Thyroid gland (tissue), 4 donors: Measurements from ENCODE around the gene C10orf90. TPM values are rescaled to one million over a fixed set of nuclear protein-coding genes. Genes with fewer than 3 reads are reported as not detected.

Source experiments
- DNase-seq, 2 donors: peaks; one replicate each; pipeline ENCODE4 v3.0.0-alpha.2; 2019
- H3K27ac ChIP-seq, 3 donors: fragments of 200-600 bp; sonication (generic); 1 replicate in 2 of 3; 2 replicates in 1 of 3; pipeline ENCODE4 v1.5.1; 2016 to 2019; ENCODE audit warnings: mild to moderate bottlenecking in 1 of 3, moderate library complexity in 1 of 3
- H3K27me3 ChIP-seq: fragments of 200-600 bp; sonication (generic); one replicate; pipeline ENCODE4 v1.5.1; 2019
- H3K36me3 ChIP-seq, 2 donors: fragments of 200-600 bp; sonication (generic); one replicate each; pipeline ENCODE4 v1.5.1; 2016 to 2019
- H3K4me1 ChIP-seq, 2 donors: fragments of 200-600 bp; sonication (generic); one replicate each; pipeline ENCODE4 v1.5.1; 2017 to 2019
- H3K4me3 ChIP-seq, 3 donors: fragments of 200-600 bp; sonication (generic); replicated peaks in 1 of 3; 1 replicate in 2 of 3; 2 replicates in 1 of 3; pipeline ENCODE4 v1.5.1; 2016; ENCODE audit warnings: mild to moderate bottlenecking in 1 of 3
- H3K9me3 ChIP-seq: fragments of 200-600 bp; sonication (generic); one replicate; pipeline ENCODE4 v1.5.1; 2017
- CTCF ChIP-seq, 6 experiments: fragments of 200-600 bp in 3 of 6; fragments of 450-650 bp in 3 of 6; sonication (generic) in 3 of 6; IDR thresholded peaks; one replicate each; pipeline ENCODE4 v1.5.1; 2016 to 2019; ENCODE audit warnings: antibody characterized with exemption in 6 of 6, mild to moderate bottlenecking in 2 of 6, inconsistent platforms in 1 of 6, moderate library complexity in 1 of 6
- POLR2A ChIP-seq, 2 donors: fragments of 450-650 bp; IDR thresholded peaks; one replicate each; pipeline ENCODE4 v1.6.1; 2017; ENCODE audit warnings: antibody characterized with exemption in 2 of 2, mild to moderate bottlenecking in 2 of 2, moderate library complexity in 1 of 2
- WGBS, 2 donors: methylation state at CpG; one replicate each; pipeline ENCODE4 v1.1.5; 2017; 5-methylcytosine and 5-hydroxymethylcytosine counted together
- intact Hi-C: fragments of 100-400 bp; cut with DNase I; formaldehyde crosslinking; loops from one replicate; pipeline ENCODE4 v1.15.1; 2023
- total RNA-seq, 4 donors: library from RNA; depleted of rRNA; stranded (reverse); fragments of >200 nt; gene quantifications; one replicate each; pipeline ENCODE4 v1.2.3, GENCODE V29; 2016

Gene C10orf90
- total RNA-seq, 4 donors from 2014 or later: 0.45 to 5.1 (median 2.0) TPM

DNA sequence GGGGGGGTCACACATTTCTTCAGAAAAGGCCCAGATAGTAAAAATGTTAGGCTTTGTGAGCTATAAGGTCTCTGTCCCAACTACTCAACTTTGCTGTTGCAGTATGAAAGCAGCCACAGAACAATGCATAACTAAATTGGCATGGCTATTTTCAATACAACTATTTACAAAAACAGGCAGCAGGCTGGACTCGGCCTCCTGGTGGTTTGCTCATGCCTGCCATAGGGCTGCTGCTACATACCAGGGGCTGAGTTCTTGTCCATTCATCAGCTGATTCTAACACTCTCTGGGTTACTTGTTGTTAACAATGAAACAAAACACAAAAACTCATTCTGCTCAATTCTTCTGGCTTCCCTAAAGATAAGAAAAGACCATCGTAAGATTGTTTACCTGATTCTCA, 172.8 kb downstream of the C10orf90 start:
- no peak for DNase-seq
- no peak overlapping the region for H3K27ac ChIP-seq
- WGBS, 2 donors: 86 to 92% methylated on average over 2 of the region's 2 CpGs
- H3K36me3 ChIP-seq: no peaks in the 10 kb centered on the region
- no peaks in the 10 kb centered on the region for H3K27me3 ChIP-seq
- intact Hi-C loops: no loop called here
- no peaks in the 10 kb centered on the region for H3K9me3 ChIP-seq
- no peaks in the 10 kb centered on the region for H3K4me1 ChIP-seq
- no peak overlapping the region for H3K4me3 ChIP-seq
- TF ChIP-seq POLR2A (IDR thresholded peaks at IDR 0.05) (no peak), CTCF (IDR thresholded peaks at IDR 0.05) (no peak)

DNA sequence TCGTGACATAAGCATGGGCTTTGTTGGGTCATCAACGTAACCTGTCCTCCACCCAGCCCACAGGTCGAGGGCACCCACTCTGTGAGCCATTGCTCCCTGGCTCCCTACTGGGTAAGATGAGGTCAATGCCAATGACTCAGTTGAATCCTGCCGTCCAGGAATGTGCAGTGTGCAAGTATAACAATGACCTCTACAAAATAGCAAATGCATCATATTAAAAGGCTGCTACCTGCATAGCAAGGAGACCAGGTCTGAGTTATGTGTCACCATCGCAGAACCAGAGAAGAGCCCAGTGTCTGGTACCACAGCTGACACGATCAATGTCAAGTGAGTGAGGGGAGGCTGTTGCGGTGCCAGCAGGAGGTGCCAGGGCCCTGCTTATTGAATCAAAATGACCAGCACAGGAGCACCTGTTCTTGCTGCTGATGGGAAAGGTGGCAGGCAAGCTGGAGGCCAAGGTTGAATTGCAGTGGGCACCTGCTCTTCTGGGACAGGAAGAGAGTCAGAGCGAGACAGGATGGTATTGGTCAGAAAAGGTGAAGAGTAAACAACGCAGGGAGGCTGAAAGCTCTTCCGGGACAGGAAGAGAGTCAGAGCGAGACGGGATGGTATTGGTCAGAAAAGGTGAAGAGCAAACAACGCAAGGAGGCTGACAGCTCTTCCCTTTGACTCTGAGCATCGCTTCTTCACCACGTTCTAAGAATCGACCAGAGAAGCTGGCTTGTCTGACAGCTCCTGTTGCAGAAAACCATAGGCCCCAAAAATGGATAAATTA, 173.5 kb downstream of the C10orf90 start:
- DNase-seq: no peak
- TF ChIP-seq CTCF (IDR thresholded peaks at IDR 0.05) (no peak), POLR2A (IDR thresholded peaks at IDR 0.05) (no peak)
- Histone ChIP-seq H3K36me3 (no peaks in the 10 kb centered on the region), H3K4me1 (no peaks in the 10 kb centered on the region), H3K4me3 (no peak overlapping the region), H3K9me3 (no peaks in the 10 kb centered on the region), H3K27me3 (no peaks in the 10 kb centered on the region), H3K27ac (no peak overlapping the region)
- intact Hi-C loops: no loop called here
- WGBS, 2 donors: 87 to 90% methylated on average over 16 of the region's 16 CpGs

DNA sequence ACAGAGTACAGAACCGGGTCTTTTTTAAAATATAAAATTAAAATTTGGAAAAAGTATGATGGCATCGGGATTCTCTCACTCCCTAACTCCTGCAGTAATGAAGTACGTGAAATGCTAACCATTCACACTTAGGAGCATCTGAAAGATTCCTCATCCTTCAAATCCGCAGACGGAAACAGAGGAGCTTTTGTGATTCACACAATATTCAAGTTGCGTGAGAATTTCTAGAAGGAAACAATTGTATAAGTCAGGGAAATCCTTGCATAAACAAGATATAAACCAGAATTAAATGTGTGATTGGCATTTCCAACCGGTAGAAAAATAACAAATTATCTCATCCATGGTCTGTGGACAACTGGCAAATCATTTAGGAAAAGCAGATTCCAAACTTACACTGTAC, 179.0 kb downstream of the C10orf90 start:
- 69 to 76% methylated on average over 7 of the region's 7 CpGs for WGBS, 2 donors
- Histone ChIP-seq H3K4me1 (no peaks in the 10 kb centered on the region), H3K27me3 (no peaks in the 10 kb centered on the region), H3K27ac (no peak overlapping the region), H3K9me3 (no peaks in the 10 kb centered on the region), H3K36me3 (no peaks in the 10 kb centered on the region), H3K4me3 (no peak overlapping the region)
- DNase-seq: no peak
- intact Hi-C loops: no loop called here
- TF ChIP-seq POLR2A (IDR thresholded peaks at IDR 0.05) (no peak), CTCF (IDR thresholded peaks at IDR 0.05) (no peak)

GRCh38 chr10:126481181-126481580, 189.3 kb downstream of the C10orf90 start:
- no peak overlapping the region for H3K27ac ChIP-seq
- no peaks in the 10 kb centered on the region for H3K9me3 ChIP-seq
- H3K4me3 ChIP-seq: no peak overlapping the region
- TF ChIP-seq CTCF (IDR thresholded peaks at IDR 0.05) (no peak), POLR2A (IDR thresholded peaks at IDR 0.05) (no peak)
- 81 to 84% methylated on average over 1 of the region's 1 CpG for WGBS, 2 donors
- H3K36me3 ChIP-seq: no peaks in the 10 kb centered on the region
- H3K27me3 ChIP-seq: no peaks in the 10 kb centered on the region
- no peak for DNase-seq
- no peaks in the 10 kb centered on the region for H3K4me1 ChIP-seq
- intact Hi-C loops: no loop called here

- no peak for DNase-seq
- H3K4me1 ChIP-seq: no peaks in the 10 kb centered on the region
- 92% methylated on average over 3 of the region's 3 CpGs for WGBS, 2 donors
- no peak overlapping the region for H3K4me3 ChIP-seq
- intact Hi-C loops: no loop called here
- no peaks in the 10 kb centered on the region for H3K27me3 ChIP-seq
- H3K36me3 ChIP-seq: no peaks in the 10 kb centered on the region
- no peak overlapping the region for H3K27ac ChIP-seq
- no peaks in the 10 kb centered on the region for H3K9me3 ChIP-seq
- TF ChIP-seq CTCF (IDR thresholded peaks at IDR 0.05) (no peak), POLR2A (IDR thresholded peaks at IDR 0.05) (no peak)
Measured at GRCh38 chr10:126480648-126481047, 189.8 kb downstream of the C10orf90 start.
